Fibroblast of skin of right quadriceps (primary cell): ENCODE data around the gene SMIM24.
"Not testable (repeated sequence)": the region's sequence is repeated elsewhere in the genome, so short reads cannot be mapped to it uniquely, and the experiment has no call there.

Source experiments
- DNase-seq: peaks from one replicate; pipeline ENCODE4 v3.0.0-alpha.2; 2013

SMIM24 gene

GRCh38 chr19:3454656-3455392 lies 25.5 kb downstream of the SMIM24 start:
- DNase-seq, result no peak

GRCh38 chr19:3453840-3454239 lies 26.5 kb downstream of the SMIM24 start:
- DNase-seq, result no peak

GRCh38 chr19:3452942-3453214 lies 27.4 kb downstream of the SMIM24 start:
- not testable (repeated sequence) for DNase-seq

GRCh38 chr19:3452171-3452941 lies 28.0 kb downstream of the SMIM24 start:
- no peak for DNase-seq

- no peak for DNase-seq
Measured at GRCh38 chr19:3451451-3451866, 28.9 kb downstream of the SMIM24 start.

- DNase-seq, result peak; percentile 100
Measured at GRCh38 chr19:3450796-3451411, 29.4 kb downstream of the SMIM24 start.

- no peak for DNase-seq
Measured at GRCh38 chr19:3448616-3449334, 31.6 kb downstream of the SMIM24 start.

- DNase-seq, result not testable (repeated sequence)
Measured at GRCh38 chr19:3446657-3447056, 33.7 kb downstream of the SMIM24 start.

- DNase-seq, result no peak
Measured at GRCh38 chr19:3444695-3445234, 35.6 kb downstream of the SMIM24 start.

GRCh38 chr19:3443840-3444694 lies 36.3 kb downstream of the SMIM24 start:
- DNase-seq, result peak; percentile 54

GRCh38 chr19:3442487-3443071 lies 37.7 kb downstream of the SMIM24 start:
- no peak for DNase-seq

GRCh38 chr19:3441986-3442329 lies 38.4 kb downstream of the SMIM24 start:
- no peak for DNase-seq

GRCh38 chr19:3441089-3441985 lies 39.0 kb downstream of the SMIM24 start:
- no peak for DNase-seq

- DNase-seq, result no peak
Measured at GRCh38 chr19:3440082-3440481, 40.2 kb downstream of the SMIM24 start.

GRCh38 chr19:3434630-3435553 lies 45.4 kb downstream of the SMIM24 start:
- DNase-seq, result peak; percentile 95

GRCh38 chr19:3433805-3434540 lies 46.4 kb downstream of the SMIM24 start:
- no peak for DNase-seq

GRCh38 chr19:3433313-3433712 lies 47.0 kb downstream of the SMIM24 start:
- DNase-seq, result no peak

- DNase-seq, result no peak
Measured at GRCh38 chr19:3431760-3432397, 48.4 kb downstream of the SMIM24 start.

GRCh38 chr19:3430366-3430680 lies 50.0 kb downstream of the SMIM24 start:
- not testable (repeated sequence) for DNase-seq
